Vagina (tissue), 2 donors: ENCODE measurements around the gene SLC31A1.

Source experiments
- CTCF ChIP-seq, 3 experiments: fragments of 450-650 bp in 2 of 3; fragments of 200-600 bp in 1 of 3; sonication (generic) in 1 of 3; IDR thresholded peaks; one replicate each; pipeline ENCODE4 v1.5.1; 2017 to 2019; ENCODE audit warnings: antibody characterized with exemption in 3 of 3, mild to moderate bottlenecking in 2 of 3, moderate library complexity in 2 of 3
- POLR2A ChIP-seq, 2 donors: fragments of 450-650 bp; IDR thresholded peaks; one replicate each; pipeline ENCODE4 v1.6.1; 2017; ENCODE audit warnings: antibody characterized with exemption in 2 of 2, mild to moderate bottlenecking in 2 of 2, moderate library complexity in 2 of 2
- POLR2AphosphoS5 ChIP-seq, 2 donors: sonication (generic); formaldehyde crosslinking; IDR thresholded peaks; one replicate each; pipeline ENCODE4 v1.9.0; 2017; ENCODE audit warnings: antibody characterized with exemption in 2 of 2, mild to moderate bottlenecking in 2 of 2, low read depth in 1 of 2; ENCODE audit not compliant: insufficient read depth in 1 of 2

GRCh38 chr9:113237026-113237425 is 15.7 kb downstream of the SLC31A1 start:
- TF ChIP-seq POLR2A (IDR thresholded peaks at IDR 0.05) (no peak), CTCF (IDR thresholded peaks at IDR 0.05) (no peak), POLR2AphosphoS5 (IDR thresholded peaks at IDR 0.05; ENCODE audit: insufficient read depth in 1 of 2, low read depth in 1 of 2) (no peak)
